ES-I3 (cell line): ENCODE measurements around the gene NPFFR1.

Experiments
- H3K36me3 ChIP-seq: 2 replicates; pipeline ENCODE4 v1.6.1; 2013; ENCODE audit warnings: mild to moderate bottlenecking, low read length, control low read depth, moderate library complexity; ENCODE audit not compliant: insufficient read depth
- H3K4me1 ChIP-seq: 2 replicates; pipeline ENCODE4 v1.6.1; 2013; ENCODE audit warnings: mild to moderate bottlenecking, control low read depth, low read length; ENCODE audit not compliant: insufficient read depth
- H3K9ac ChIP-seq: 2 replicates; pipeline ENCODE4 v1.6.1; 2013; ENCODE audit warnings: low read depth, mild to moderate bottlenecking, low read length, moderate library complexity
- H3K9me3 ChIP-seq: 2 replicates; pipeline ENCODE4 v1.6.1; 2013; ENCODE audit warnings: mild to moderate bottlenecking, low read length, moderate library complexity; ENCODE audit not compliant: control insufficient read depth, insufficient read depth

Gene NPFFR1

GRCh38 chr10:70283445-70284399 is at the start of gene NPFFR1:
Gene NPFFR1, minus strand, starts transcription at chr10:70284004. Its CDS starts 328 bp downstream, at chr10:70283676.
- no peaks in the 10 kb centered on the region for H3K36me3 ChIP-seq
- H3K4me1 ChIP-seq: no peaks in the 10 kb centered on the region
- no peaks in the 10 kb centered on the region for H3K9me3 ChIP-seq
- peak within 1 kb of the TSS; percentile 57; the same call in 1 of the 2 replicates for H3K9ac ChIP-seq

- Histone ChIP-seq H3K36me3 (no peaks in the 10 kb centered on the region), H3K4me1 (no peaks in the 10 kb centered on the region), H3K9me3 (no peaks in the 10 kb centered on the region), H3K9ac (no peak overlapping the region)
Observed at GRCh38 chr10:70333268-70333667, 49.5 kb upstream of the NPFFR1 start.

- Histone ChIP-seq H3K9ac (no peak overlapping the region), H3K9me3 (no peaks in the 10 kb centered on the region), H3K4me1 (no peaks in the 10 kb centered on the region), H3K36me3 (no peaks in the 10 kb centered on the region)
Observed at GRCh38 chr10:70331486-70332268, 47.9 kb upstream of the NPFFR1 start.

- no peaks in the 10 kb centered on the region for H3K36me3 ChIP-seq
- H3K4me1 ChIP-seq: no peaks in the 10 kb centered on the region
- H3K9ac ChIP-seq: no peak overlapping the region
- no peaks in the 10 kb centered on the region for H3K9me3 ChIP-seq
Observed at GRCh38 chr10:70331160-70331485, 47.3 kb upstream of the NPFFR1 start.

GRCh38 chr10:70330671-70331070 is 46.9 kb upstream of the NPFFR1 start:
- Histone ChIP-seq H3K36me3 (no peaks in the 10 kb centered on the region), H3K9me3 (no peaks in the 10 kb centered on the region), H3K9ac (no peak overlapping the region), H3K4me1 (no peaks in the 10 kb centered on the region)

GRCh38 chr10:70328967-70329366 is 45.2 kb upstream of the NPFFR1 start:
- H3K36me3 ChIP-seq: no peaks in the 10 kb centered on the region
- no peak overlapping the region for H3K9ac ChIP-seq
- peaks cover 12% of the 10 kb centered on the region for H3K4me1 ChIP-seq
- no peaks in the 10 kb centered on the region for H3K9me3 ChIP-seq

GRCh38 chr10:70328018-70328417 is 44.2 kb upstream of the NPFFR1 start:
- no peaks in the 10 kb centered on the region for H3K9me3 ChIP-seq
- H3K36me3 ChIP-seq: no peaks in the 10 kb centered on the region
- no peak overlapping the region for H3K9ac ChIP-seq
- H3K4me1 ChIP-seq: peaks cover 13% of the 10 kb centered on the region

GRCh38 chr10:70324951-70325781 is 41.4 kb upstream of the NPFFR1 start:
- Histone ChIP-seq H3K4me1 (peaks cover 13% of the 10 kb centered on the region), H3K9ac (no peak overlapping the region), H3K9me3 (no peaks in the 10 kb centered on the region), H3K36me3 (no peaks in the 10 kb centered on the region)

- Histone ChIP-seq H3K9ac (no peak overlapping the region), H3K4me1 (peaks cover 13% of the 10 kb centered on the region), H3K9me3 (no peaks in the 10 kb centered on the region), H3K36me3 (no peaks in the 10 kb centered on the region)
Observed at GRCh38 chr10:70324339-70324861, 40.6 kb upstream of the NPFFR1 start.

GRCh38 chr10:70323697-70324338 is 40.0 kb upstream of the NPFFR1 start:
- Histone ChIP-seq H3K4me1 (peaks cover 13% of the 10 kb centered on the region), H3K36me3 (no peaks in the 10 kb centered on the region), H3K9me3 (no peaks in the 10 kb centered on the region), H3K9ac (no peak overlapping the region)

GRCh38 chr10:70323138-70323696 is 39.4 kb upstream of the NPFFR1 start:
- Histone ChIP-seq H3K36me3 (no peaks in the 10 kb centered on the region), H3K4me1 (peaks cover 13% of the 10 kb centered on the region), H3K9ac (no peak overlapping the region), H3K9me3 (no peaks in the 10 kb centered on the region)

GRCh38 chr10:70321897-70322890 is 38.4 kb upstream of the NPFFR1 start:
- no peaks in the 10 kb centered on the region for H3K9me3 ChIP-seq
- H3K4me1 ChIP-seq: peaks cover 13% of the 10 kb centered on the region
- H3K36me3 ChIP-seq: no peaks in the 10 kb centered on the region
- H3K9ac ChIP-seq: no peak overlapping the region
